Measurements from ENCODE around the gene IGFBP7. TPM values are rescaled to one million over a fixed set of nuclear protein-coding genes. Genes with fewer than 3 reads are reported as not detected.

The IGFBP7 gene
- total RNA-seq, 2 donors from 2014 or later: 11.7 to 82.1 TPM

DNA sequence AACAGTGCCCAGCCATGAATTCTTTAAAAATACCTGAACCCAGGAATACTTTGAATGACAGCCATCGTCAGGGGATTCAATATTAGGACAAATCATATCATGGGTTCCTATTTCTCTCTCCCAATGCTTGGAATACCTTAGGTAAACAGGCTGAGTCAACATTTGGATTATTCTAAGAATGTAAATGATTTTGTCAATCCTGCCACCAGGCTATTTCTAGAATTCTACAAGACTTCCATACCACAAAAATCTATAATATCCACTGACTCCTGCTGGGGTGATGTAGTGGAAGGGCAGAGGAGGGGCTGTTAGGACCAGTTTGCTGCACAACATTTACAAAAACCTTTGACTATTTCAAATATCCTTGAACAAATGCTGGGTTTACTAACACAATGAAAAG lies 65.2 kb downstream of the IGFBP7 start:
- no peak for DNase-seq (ENCODE audit: low spot score)
- peaks cover 5 to 26% of the 10 kb centered on the region in 2 donors for H3K4me1 Mint-ChIP-seq (ENCODE audit: low read depth in 2 of 2)
- H3K36me3 Mint-ChIP-seq: no peaks in the 10 kb centered on the region
- no peaks in the 10 kb centered on the region for H3K9me3 Mint-ChIP-seq
- no peak overlapping the region for H3K27ac Mint-ChIP-seq
- H3K27me3 Mint-ChIP-seq: no peaks in the 10 kb centered on the region
- no peak overlapping the region for H3K4me3 Mint-ChIP-seq
- no peak for ATAC-seq

DNA sequence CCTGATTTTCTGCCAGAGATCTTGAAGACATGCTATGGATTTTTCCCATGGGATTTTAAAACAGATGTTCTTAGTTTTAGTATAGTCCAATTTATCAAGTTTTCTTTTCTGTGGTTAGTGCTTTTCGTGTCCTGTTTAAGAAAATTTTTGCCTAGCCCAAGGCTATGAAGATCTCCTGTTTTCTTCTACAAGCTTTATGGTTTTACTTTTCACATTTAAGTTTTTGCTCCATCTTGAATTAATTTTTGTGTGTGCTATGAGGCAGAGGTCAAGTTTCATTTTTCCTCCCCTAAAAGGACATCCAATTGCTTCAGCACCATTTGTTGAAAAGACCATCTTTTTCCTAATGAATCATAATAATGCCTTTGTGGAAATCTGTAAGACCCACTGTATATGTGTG lies 65.9 kb downstream of the IGFBP7 start:
- no peaks in the 10 kb centered on the region for H3K27me3 Mint-ChIP-seq
- no peaks in the 10 kb centered on the region for H3K9me3 Mint-ChIP-seq
- ATAC-seq: no peak
- no peak overlapping the region for H3K4me3 Mint-ChIP-seq
- H3K27ac Mint-ChIP-seq: peak overlapping the region in 1 of 2 donors; percentile 58
- peaks cover 1 to 27% of the 10 kb centered on the region in 2 donors for H3K4me1 Mint-ChIP-seq (ENCODE audit: low read depth in 2 of 2)
- DNase-seq (ENCODE audit: low spot score): no peak
- H3K36me3 Mint-ChIP-seq: no peaks in the 10 kb centered on the region

DNA sequence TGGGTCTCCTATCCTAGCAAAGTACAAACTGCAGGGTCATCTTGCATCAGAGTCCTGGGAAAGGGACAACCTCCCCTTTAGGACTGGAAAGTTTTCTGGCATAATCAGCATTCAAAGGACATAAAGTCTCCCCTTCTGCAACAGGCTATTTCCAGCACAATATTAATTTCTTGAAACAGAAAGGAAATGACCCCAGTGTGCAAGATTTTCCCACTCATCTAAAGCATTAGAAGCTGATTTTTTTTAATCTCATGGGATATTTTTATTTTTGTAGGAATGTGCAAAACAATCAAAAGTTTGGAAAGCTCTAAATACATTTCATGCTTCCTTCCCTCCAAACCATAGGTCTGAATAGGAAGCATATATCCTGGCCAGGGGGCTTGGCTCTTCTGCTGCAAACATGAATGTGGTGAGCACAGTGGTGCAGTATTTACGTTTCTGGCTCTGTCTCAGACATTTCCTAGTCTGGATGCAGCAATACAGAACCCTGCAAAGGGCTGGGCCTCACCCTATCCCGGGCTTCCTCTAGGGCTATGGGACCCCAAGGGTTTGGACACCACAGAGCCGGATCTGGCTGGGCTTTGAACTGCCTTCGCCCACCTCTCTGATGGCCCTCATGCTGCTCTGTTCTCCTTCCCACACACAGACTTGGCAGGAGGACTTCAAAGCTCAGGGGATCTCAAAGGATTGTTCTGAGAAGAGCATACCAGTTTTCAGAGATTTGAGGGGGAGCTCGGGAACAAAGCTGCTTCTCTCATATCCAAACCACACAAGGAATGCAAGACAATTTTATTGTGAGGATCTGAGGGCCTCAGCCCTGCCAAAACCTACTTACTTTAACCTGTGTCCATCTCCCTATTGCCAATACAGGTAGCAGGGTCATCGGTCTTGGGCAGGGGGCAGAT lies 66.6 kb downstream of the IGFBP7 start:
- peak overlapping the region in 1 of 2 donors; percentile 58 for H3K27ac Mint-ChIP-seq
- no peak for ATAC-seq

DNA sequence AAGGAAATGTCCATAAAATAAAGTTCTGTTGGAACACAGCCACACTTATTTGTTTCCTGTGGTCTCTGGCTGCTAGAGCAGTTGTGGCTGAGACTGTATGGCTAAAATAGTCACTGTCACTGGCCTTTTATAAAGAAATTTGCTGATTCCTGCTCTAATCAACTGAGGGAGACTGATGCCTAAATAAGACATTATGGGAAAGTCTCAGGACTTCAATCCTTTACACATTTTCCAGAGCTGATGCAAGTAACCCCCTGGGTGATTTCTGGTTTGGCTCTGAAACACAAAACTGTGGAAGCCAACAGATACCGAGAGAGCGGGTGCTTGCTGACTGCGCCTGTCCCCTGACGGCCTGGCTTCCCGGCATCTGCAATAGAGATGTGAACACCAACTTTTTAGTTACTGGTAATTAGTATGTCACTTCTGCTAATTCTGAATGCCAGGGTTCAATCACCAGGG lies 67.4 kb downstream of the IGFBP7 start:
- H3K4me1 Mint-ChIP-seq (ENCODE audit: low read depth in 2 of 2): peaks cover 0 to 32% of the 10 kb centered on the region in 2 donors
- no peaks in the 10 kb centered on the region for H3K9me3 Mint-ChIP-seq
- DNase-seq (ENCODE audit: low spot score): no peak
- no peak for ATAC-seq
- H3K4me3 Mint-ChIP-seq: no peak overlapping the region
- no peaks in the 10 kb centered on the region for H3K27me3 Mint-ChIP-seq
- peak overlapping the region in 1 of 2 donors; percentile 58 for H3K27ac Mint-ChIP-seq
- no peaks in the 10 kb centered on the region for H3K36me3 Mint-ChIP-seq

More for the DNA sequence above, 66.6 kb downstream of the IGFBP7 start:
- Mint-ChIP-seq H3K9me3 (no peaks in the 10 kb centered on the region), H3K27me3 (no peaks in the 10 kb centered on the region), H3K4me3 (no peak overlapping the region), H3K4me1 (ENCODE audit: low read depth in 2 of 2) (peaks cover 0 to 27% of the 10 kb centered on the region in 2 donors), H3K36me3 (no peaks in the 10 kb centered on the region)
- DNase-seq (ENCODE audit: low spot score): no peak

DNA sequence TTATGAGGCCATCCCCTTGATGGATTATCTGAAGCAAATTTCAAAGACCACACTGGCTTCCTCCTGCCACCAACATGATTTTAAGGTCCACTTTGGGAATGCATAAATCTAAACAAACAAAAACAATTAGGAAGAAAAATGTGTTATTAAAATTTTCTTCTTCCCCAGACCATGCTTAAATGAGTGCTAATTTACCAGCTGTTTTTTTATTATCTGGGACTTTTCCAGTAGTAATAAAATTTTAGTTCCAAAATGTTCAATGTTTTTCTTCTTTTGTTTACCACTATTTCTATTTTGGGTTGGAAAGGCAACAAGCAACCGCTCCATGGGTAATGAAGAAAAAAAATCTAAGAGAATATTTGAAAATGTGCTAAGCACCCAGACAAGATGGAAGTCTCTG lies 69.2 kb downstream of the IGFBP7 start:
- Mint-ChIP-seq H3K4me3 (no peak overlapping the region), H3K36me3 (no peaks in the 10 kb centered on the region), H3K4me1 (ENCODE audit: low read depth in 2 of 2) (peaks cover 0 to 24% of the 10 kb centered on the region in 2 donors), H3K27ac (peak overlapping the region in 1 of 2 donors; percentile 83), H3K27me3 (no peaks in the 10 kb centered on the region), H3K9me3 (no peaks in the 10 kb centered on the region)
- DNase-seq (ENCODE audit: low spot score): no peak
- ATAC-seq: no peak

DNA sequence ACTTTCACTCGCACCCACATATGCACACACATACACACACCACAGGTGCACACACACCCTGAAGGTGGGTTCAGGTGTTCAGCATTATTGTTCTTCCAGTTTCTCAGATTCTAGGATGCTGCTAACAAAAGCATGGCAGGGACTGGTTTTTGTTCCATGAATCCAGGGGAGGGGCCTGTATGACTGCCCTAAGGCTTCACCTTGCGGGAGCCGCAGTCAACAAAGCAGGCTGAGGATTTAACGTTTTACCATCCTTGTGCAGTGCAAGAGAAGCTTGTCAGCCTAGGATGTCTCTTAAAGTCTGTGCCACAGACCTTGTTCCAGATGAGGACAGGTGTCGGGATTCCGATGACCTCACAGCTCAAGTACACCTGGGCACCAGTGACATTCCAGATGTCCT lies 69.7 kb downstream of the IGFBP7 start:
- no peaks in the 10 kb centered on the region for H3K9me3 Mint-ChIP-seq
- peak overlapping the region in 1 of 2 donors; percentile 83 for H3K27ac Mint-ChIP-seq
- ATAC-seq (no peak), DNase-seq (ENCODE audit: low spot score) (no peak)
- no peaks in the 10 kb centered on the region for H3K36me3 Mint-ChIP-seq
- no peak overlapping the region for H3K4me3 Mint-ChIP-seq
- H3K4me1 Mint-ChIP-seq (ENCODE audit: low read depth in 2 of 2): peaks cover 0 to 24% of the 10 kb centered on the region in 2 donors
- H3K27me3 Mint-ChIP-seq: no peaks in the 10 kb centered on the region

DNA sequence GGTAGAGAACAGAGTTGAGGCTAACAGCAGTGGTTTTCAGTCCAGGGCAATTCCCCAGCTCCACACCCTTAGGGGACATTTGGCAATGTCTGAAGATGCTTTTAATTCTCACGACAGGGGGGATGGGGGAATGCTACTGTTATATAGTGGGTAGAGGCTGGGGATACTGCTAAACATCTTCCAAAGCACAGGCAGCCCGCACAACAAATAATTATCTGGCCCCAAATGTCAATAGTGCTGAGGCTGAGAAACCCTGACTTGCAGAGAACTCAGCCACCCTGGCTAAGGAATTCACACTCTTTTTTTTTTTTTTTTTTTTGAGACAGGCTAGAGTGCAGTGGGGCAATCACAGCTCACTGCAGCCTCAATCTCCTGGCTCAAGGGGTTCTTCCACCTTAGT lies 70.8 kb downstream of the IGFBP7 start:
- DNase-seq (ENCODE audit: low spot score) (no peak), ATAC-seq (peak in 1 of 2 donors; percentile 54)
- H3K9me3 Mint-ChIP-seq: no peaks in the 10 kb centered on the region
- H3K36me3 Mint-ChIP-seq: no peaks in the 10 kb centered on the region
- H3K27me3 Mint-ChIP-seq: no peaks in the 10 kb centered on the region
- H3K27ac Mint-ChIP-seq: peak overlapping the region in 1 of 2 donors; percentile 83
- peaks cover 0 to 23% of the 10 kb centered on the region in 2 donors for H3K4me1 Mint-ChIP-seq (ENCODE audit: low read depth in 2 of 2)
- no peak overlapping the region for H3K4me3 Mint-ChIP-seq

DNA sequence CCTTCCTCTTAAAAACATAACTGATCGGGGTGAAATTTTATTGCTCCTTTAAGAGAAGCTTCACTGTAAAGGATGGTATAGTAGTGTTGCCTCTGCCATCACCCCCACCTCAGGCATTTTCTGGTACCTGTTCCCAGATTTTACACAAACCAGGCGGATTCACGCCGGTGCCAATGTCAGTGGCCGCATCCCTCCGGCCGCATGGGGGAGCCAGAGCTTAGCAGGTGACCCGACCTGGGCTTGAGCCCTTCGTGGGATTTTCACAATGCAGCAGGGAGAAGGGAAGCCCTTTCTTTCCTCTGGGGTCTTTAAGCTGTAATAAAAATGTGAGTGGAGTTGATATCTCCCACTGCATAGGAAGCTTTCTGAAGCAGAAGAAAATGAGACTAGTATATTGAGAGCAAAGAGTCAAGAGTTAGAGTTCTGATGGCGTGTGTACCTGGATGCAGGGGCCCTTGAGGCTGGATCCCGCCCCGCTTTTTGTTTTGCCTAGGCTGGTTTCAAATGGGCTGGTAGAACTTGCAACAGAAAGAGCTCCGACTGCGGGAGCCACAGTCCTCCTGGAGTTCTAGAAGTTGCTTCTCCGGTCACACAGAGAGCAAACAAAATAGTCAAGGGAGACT lies 72.1 kb downstream of the IGFBP7 start:
- Mint-ChIP-seq H3K27me3 (no peaks in the 10 kb centered on the region), H3K4me3 (no peak overlapping the region), H3K36me3 (no peaks in the 10 kb centered on the region), H3K27ac (peak overlapping the region in 1 of 2 donors; percentile 44), H3K9me3 (no peaks in the 10 kb centered on the region), H3K4me1 (ENCODE audit: low read depth in 2 of 2) (peaks cover 0 to 19% of the 10 kb centered on the region in 2 donors)
- ATAC-seq (peak in 1 of 2 donors; percentile 73), DNase-seq (ENCODE audit: low spot score) (peak; percentile 65)

DNA sequence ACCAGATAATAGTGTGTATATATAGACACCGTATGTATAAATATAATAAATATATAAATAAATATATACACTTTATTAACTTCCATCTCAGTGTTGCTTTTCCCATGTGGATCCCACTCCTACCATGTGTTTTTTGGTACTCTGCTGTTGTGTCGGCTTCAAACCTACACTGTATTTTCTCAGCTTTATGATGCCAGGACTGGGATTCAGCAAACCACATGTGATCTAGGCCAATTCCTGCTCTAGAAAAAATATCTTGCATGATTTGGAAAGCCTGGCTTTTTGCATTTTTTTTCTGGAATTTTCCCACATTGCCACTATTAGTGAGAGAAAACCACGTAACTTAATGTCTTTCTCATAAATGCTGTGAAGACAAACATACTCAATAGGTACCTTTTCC lies 75.7 kb downstream of the IGFBP7 start:
- no peaks in the 10 kb centered on the region for H3K27me3 Mint-ChIP-seq
- no peak overlapping the region for H3K27ac Mint-ChIP-seq
- H3K4me3 Mint-ChIP-seq: no peak overlapping the region
- peaks cover 0 to 14% of the 10 kb centered on the region in 2 donors for H3K4me1 Mint-ChIP-seq (ENCODE audit: low read depth in 2 of 2)
- H3K36me3 Mint-ChIP-seq: peaks cover 16% of the 10 kb centered on the region
- no peaks in the 10 kb centered on the region for H3K9me3 Mint-ChIP-seq
- no peak for DNase-seq (ENCODE audit: low spot score)
- no peak for ATAC-seq

DNA sequence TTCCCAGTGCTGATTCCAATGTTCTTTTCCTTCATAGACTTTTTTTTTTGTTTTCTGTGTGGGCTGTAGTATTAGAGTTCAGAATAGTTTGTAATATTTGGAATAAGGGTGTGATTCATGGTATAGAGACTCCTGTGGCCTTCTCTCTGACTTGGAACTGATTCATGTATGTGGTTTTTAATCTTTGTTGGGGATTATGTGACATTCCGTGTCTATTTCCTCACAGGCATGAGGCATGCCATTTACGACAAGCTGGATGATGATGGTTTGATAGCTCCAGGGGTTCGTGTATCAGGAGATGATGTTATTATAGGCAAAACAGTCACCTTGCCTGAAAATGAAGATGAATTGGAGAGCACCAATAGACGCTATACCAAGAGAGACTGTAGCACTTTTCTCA lies 87.1 kb downstream of the IGFBP7 start:
- DNase-seq (ENCODE audit: low spot score): no peak
- Mint-ChIP-seq H3K4me1 (ENCODE audit: low read depth in 2 of 2) (peaks cover 13 to 15% of the 10 kb centered on the region in 2 donors), H3K9me3 (no peaks in the 10 kb centered on the region), H3K27me3 (no peaks in the 10 kb centered on the region), H3K4me3 (no peak overlapping the region), H3K27ac (peak overlapping the region in 1 of 2 donors; percentile 10), H3K36me3 (peaks cover 39% of the 10 kb centered on the region)
- ATAC-seq: no peak

DNA sequence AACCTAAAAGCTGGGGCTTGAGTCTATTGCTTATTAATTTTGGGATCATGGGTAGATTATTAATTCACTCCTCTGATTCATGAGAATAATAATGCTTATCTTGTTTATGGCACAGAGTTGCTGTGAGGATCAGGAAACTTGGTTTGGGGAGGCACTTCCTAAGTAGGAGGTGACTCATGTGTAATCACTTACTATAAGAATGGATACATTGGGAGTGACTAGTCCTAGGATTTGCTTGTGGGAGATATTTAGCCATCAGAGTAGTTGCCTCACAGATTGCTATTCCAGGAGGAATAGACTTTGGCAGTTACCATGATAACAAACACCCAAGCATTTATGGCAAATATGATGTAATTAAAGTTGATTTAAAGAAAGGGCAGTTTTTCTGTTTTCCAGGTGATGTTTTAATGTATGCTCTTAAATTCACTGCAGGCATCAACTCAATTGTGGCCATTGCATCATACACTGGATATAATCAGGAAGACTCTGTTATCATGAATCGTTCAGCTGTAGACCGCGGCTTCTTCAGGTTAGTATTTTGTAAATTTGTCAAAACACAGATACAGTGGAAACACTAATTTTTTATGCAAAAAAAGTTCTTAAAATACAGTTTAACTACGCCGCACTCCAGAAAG lies 89.6 kb downstream of the IGFBP7 start:
- Mint-ChIP-seq H3K27me3 (no peaks in the 10 kb centered on the region), H3K9me3 (no peaks in the 10 kb centered on the region), H3K27ac (peak overlapping the region in 1 of 2 donors; percentile 50), H3K4me1 (ENCODE audit: low read depth in 2 of 2) (peaks cover 11 to 16% of the 10 kb centered on the region in 2 donors), H3K36me3 (peaks cover 51% of the 10 kb centered on the region), H3K4me3 (no peak overlapping the region)
- no peak for DNase-seq (ENCODE audit: low spot score)
- no peak for ATAC-seq

DNA sequence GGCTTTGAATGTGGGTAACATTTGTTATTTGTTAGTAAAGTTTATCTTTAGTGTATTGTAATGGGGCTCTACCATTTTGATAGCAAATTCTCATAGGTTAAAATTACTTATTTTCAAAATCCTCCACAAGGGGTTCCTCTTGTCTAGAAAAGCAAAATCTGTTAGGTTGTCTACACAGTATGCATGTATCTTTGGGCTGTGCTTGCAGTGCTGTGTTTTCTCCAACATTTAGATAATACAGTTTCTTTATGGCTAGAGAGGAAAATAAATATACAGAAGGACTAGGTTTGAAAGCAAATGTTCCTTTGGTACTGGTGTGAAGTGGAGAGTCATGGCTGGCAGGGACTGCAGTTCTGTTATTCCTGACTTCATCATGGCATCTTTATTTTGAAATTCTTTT lies 91.2 kb downstream of the IGFBP7 start:
- H3K36me3 Mint-ChIP-seq: peaks cover 55% of the 10 kb centered on the region
- H3K4me3 Mint-ChIP-seq: no peak overlapping the region
- H3K27me3 Mint-ChIP-seq: no peaks in the 10 kb centered on the region
- H3K9me3 Mint-ChIP-seq: no peaks in the 10 kb centered on the region
- no peak for ATAC-seq
- DNase-seq (ENCODE audit: low spot score): no peak
- H3K27ac Mint-ChIP-seq: peak overlapping the region in 1 of 2 donors; percentile 15
- peaks cover 14 to 20% of the 10 kb centered on the region in 2 donors for H3K4me1 Mint-ChIP-seq (ENCODE audit: low read depth in 2 of 2)

DNA sequence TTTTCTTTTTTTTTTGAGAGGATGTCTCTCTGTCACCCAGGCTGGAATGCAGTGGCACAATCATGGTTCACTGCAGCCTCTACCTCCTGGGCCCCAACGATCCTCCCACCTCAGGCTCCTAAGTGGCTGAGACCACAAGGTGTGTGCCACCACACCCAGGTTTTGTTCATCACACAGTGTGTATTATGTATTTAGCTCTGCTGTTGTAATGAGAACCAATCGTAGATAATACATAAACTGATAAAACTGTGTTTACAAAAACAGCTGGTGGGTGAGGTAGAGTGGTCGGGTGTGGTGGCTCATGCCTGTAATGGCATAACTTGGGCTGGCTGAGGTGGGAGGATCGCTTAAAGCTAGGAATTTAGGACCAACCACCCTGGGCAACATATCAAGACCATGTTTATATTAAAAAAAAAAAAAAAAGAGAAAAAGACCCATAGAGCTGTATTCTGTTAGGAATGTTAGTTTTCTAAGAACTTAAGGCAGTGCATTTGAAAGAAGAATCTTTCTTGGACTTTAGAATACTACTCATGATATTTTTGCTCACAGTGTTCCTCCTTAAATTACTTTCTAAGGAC lies 96.6 kb downstream of the IGFBP7 start:
- peaks cover 15 to 20% of the 10 kb centered on the region in 2 donors for H3K4me1 Mint-ChIP-seq (ENCODE audit: low read depth in 2 of 2)
- no peaks in the 10 kb centered on the region for H3K27me3 Mint-ChIP-seq
- ATAC-seq (no peak), DNase-seq (ENCODE audit: low spot score) (no peak)
- H3K27ac Mint-ChIP-seq: no peak overlapping the region
- H3K4me3 Mint-ChIP-seq: no peak overlapping the region
- no peaks in the 10 kb centered on the region for H3K9me3 Mint-ChIP-seq
- peaks cover 42% of the 10 kb centered on the region for H3K36me3 Mint-ChIP-seq

Data from natural killer cell treated with Interleukin-12 subunit alpha and Interleukin-12 subunit beta and Interleukin-15 and Interleukin-18, amount 100 ng/mL, for 72 hours (primary cell).